Measurements from ENCODE around the gene PHACTR3. TPM values are rescaled to one million over a fixed set of nuclear protein-coding genes. Genes with fewer than 3 reads are reported as not detected.

PHACTR3 gene
- total RNA-seq, 5 donors from 2014 or later (not counting 1 experiment from before 2014, with no cell fraction given) = not detected

GRCh38 chr20:59720013-59720412, 115.7 kb downstream of the PHACTR3 start:
- 71% methylated on average over 7 of the region's 10 CpGs for WGBS (ENCODE audit: insufficient coverage)
- POLR2A ChIA-PET = no interaction called here

GRCh38 chr20:59721386-59721785, 117.0 kb downstream of the PHACTR3 start:
- 80% methylated on average over 7 of the region's 7 CpGs for WGBS (ENCODE audit: insufficient coverage)
- ChIA-PET CTCF (no interaction called here), POLR2A (no interaction called here)
- H3K27me3 ChIP-seq (replicated peaks in 1 of 2; ENCODE audit: control insufficient read depth in 2 of 2, extremely low read depth in 1 of 2, insufficient read depth in 2 of 2, low read length in 1 of 2) = peaks cover 0 to 21% of the 10 kb centered on the region in 2 experiments
- ATAC-seq (replicated peaks in 1 of 4) = no peak
- H3K36me3 ChIP-seq (ENCODE audit: control insufficient read depth in 2 of 2, extremely low read depth in 1 of 2, insufficient read depth in 1 of 2, low read length in 1 of 2) = no peaks in the 10 kb centered on the region
- Mint-ChIP-seq H3K4me3 (no peak overlapping the region), H3K27me3 (peaks cover 18 to 22% of the 10 kb centered on the region in 2 donors), H3K4me1 (peaks cover 0 to 4% (median 0%) of the 10 kb centered on the region in 3 donors), H3K27ac (no peak overlapping the region), H3K9me3 (no peaks in the 10 kb centered on the region), H3K36me3 (no peaks in the 10 kb centered on the region)
- H3K27ac ChIP-seq (ENCODE audit: low read length) = no peak overlapping the region
- no peak for DNase-seq
- no peak overlapping the region for H3K4me3 ChIP-seq (ENCODE audit: control insufficient read depth in 1 of 2, extremely low read depth in 1 of 2, low read length in 1 of 2)
- H3K4me1 ChIP-seq (ENCODE audit: control insufficient read depth in 1 of 2, extremely low read depth in 1 of 2, insufficient read depth in 2 of 2, low read length in 2 of 2) = no peaks in the 10 kb centered on the region
- H3K9me3 ChIP-seq = no peaks in the 10 kb centered on the region

More at GRCh38 chr20:59720013-59720412, 115.7 kb downstream of the PHACTR3 start:
- H3K4me3 ChIP-seq (ENCODE audit: control insufficient read depth in 1 of 2, extremely low read depth in 1 of 2, low read length in 1 of 2) = no peak overlapping the region
- no peaks in the 10 kb centered on the region for H3K4me1 ChIP-seq (ENCODE audit: control insufficient read depth in 1 of 2, extremely low read depth in 1 of 2, insufficient read depth in 2 of 2, low read length in 2 of 2)
- H3K27me3 ChIP-seq (replicated peaks in 1 of 2; ENCODE audit: control insufficient read depth in 2 of 2, extremely low read depth in 1 of 2, insufficient read depth in 2 of 2, low read length in 1 of 2) = peaks cover 0 to 19% of the 10 kb centered on the region in 2 experiments
- H3K36me3 ChIP-seq (ENCODE audit: control insufficient read depth in 2 of 2, extremely low read depth in 1 of 2, insufficient read depth in 1 of 2, low read length in 1 of 2) = no peaks in the 10 kb centered on the region
- H3K9me3 ChIP-seq = no peaks in the 10 kb centered on the region
- no peaks in the 10 kb centered on the region for H3K36me3 Mint-ChIP-seq
- H3K27ac Mint-ChIP-seq = no peak overlapping the region
- no peak overlapping the region for H3K27ac ChIP-seq (ENCODE audit: low read length)
- H3K4me1 Mint-ChIP-seq = peaks cover 0 to 4% (median 0%) of the 10 kb centered on the region in 3 donors
- no peak overlapping the region for H3K4me3 Mint-ChIP-seq
- DNase-seq (no peak), ATAC-seq (replicated peaks in 1 of 4) (no peak)
- no peaks in the 10 kb centered on the region for H3K9me3 Mint-ChIP-seq
- CTCF ChIA-PET = no interaction called here
- peaks cover 19 to 22% of the 10 kb centered on the region in 2 donors for H3K27me3 Mint-ChIP-seq

- 0% methylated on average over 1 of the region's 5 CpGs for WGBS (ENCODE audit: insufficient coverage)
- Mint-ChIP-seq H3K36me3 (no peaks in the 10 kb centered on the region), H3K4me1 (peaks cover 0 to 4% (median 0%) of the 10 kb centered on the region in 3 donors), H3K9me3 (no peaks in the 10 kb centered on the region), H3K4me3 (no peak overlapping the region), H3K27me3 (peaks cover 13 to 19% of the 10 kb centered on the region in 2 donors), H3K27ac (no peak overlapping the region)
- ATAC-seq (replicated peaks in 1 of 4) = no peak
- ChIA-PET POLR2A (interaction anchor here in 1 of 2 donors (0.8 kb wide), 1 partner anchor 1123 kb away, joined by 5 read pairs; no protein-coding TSS in a partner anchor), CTCF (no interaction called here)
- Histone ChIP-seq H3K4me3 (ENCODE audit: control insufficient read depth in 1 of 2, extremely low read depth in 1 of 2, low read length in 1 of 2) (no peak overlapping the region), H3K27ac (ENCODE audit: low read length) (no peak overlapping the region), H3K27me3 (replicated peaks in 1 of 2; ENCODE audit: control insufficient read depth in 2 of 2, extremely low read depth in 1 of 2, insufficient read depth in 2 of 2, low read length in 1 of 2) (peaks cover 0 to 21% of the 10 kb centered on the region in 2 experiments), H3K9me3 (no peaks in the 10 kb centered on the region), H3K4me1 (ENCODE audit: control insufficient read depth in 1 of 2, extremely low read depth in 1 of 2, insufficient read depth in 2 of 2, low read length in 2 of 2) (no peaks in the 10 kb centered on the region), H3K36me3 (ENCODE audit: control insufficient read depth in 2 of 2, extremely low read depth in 1 of 2, insufficient read depth in 1 of 2, low read length in 1 of 2) (no peaks in the 10 kb centered on the region)
- no peak for DNase-seq
Observed at GRCh38 chr20:59723108-59723500, 118.8 kb downstream of the PHACTR3 start.

- H3K4me3 Mint-ChIP-seq = no peak overlapping the region
- no peak overlapping the region for H3K4me3 ChIP-seq (ENCODE audit: control insufficient read depth in 1 of 2, extremely low read depth in 1 of 2, low read length in 1 of 2)
- WGBS (ENCODE audit: insufficient coverage) = 84% methylated on average over 15 of the region's 19 CpGs
- H3K27ac ChIP-seq (ENCODE audit: low read length) = no peak overlapping the region
- DNase-seq = no peak
- no peaks in the 10 kb centered on the region for H3K4me1 ChIP-seq (ENCODE audit: control insufficient read depth in 1 of 2, extremely low read depth in 1 of 2, insufficient read depth in 2 of 2, low read length in 2 of 2)
- peaks cover 0 to 4% (median 0%) of the 10 kb centered on the region in 3 donors for H3K4me1 Mint-ChIP-seq
- H3K9me3 ChIP-seq = no peaks in the 10 kb centered on the region
- ATAC-seq (replicated peaks in 1 of 4) = no peak
- H3K36me3 Mint-ChIP-seq = no peaks in the 10 kb centered on the region
- ChIA-PET CTCF (no interaction called here), POLR2A (no interaction called here)
- H3K27ac Mint-ChIP-seq = no peak overlapping the region
- H3K9me3 Mint-ChIP-seq = no peaks in the 10 kb centered on the region
- H3K27me3 ChIP-seq (replicated peaks in 1 of 2; ENCODE audit: control insufficient read depth in 2 of 2, extremely low read depth in 1 of 2, insufficient read depth in 2 of 2, low read length in 1 of 2) = peaks cover 0 to 22% of the 10 kb centered on the region in 2 experiments
- no peaks in the 10 kb centered on the region for H3K36me3 ChIP-seq (ENCODE audit: control insufficient read depth in 2 of 2, extremely low read depth in 1 of 2, insufficient read depth in 1 of 2, low read length in 1 of 2)
- peaks cover 6 to 19% of the 10 kb centered on the region in 2 donors for H3K27me3 Mint-ChIP-seq
Observed at GRCh38 chr20:59723607-59724456, 119.5 kb downstream of the PHACTR3 start.

- Mint-ChIP-seq H3K36me3 (no peaks in the 10 kb centered on the region), H3K27ac (no peak overlapping the region), H3K9me3 (no peaks in the 10 kb centered on the region), H3K4me3 (no peak overlapping the region), H3K27me3 (peaks cover 6 to 19% of the 10 kb centered on the region in 2 donors), H3K4me1 (peaks cover 0 to 4% (median 0%) of the 10 kb centered on the region in 3 donors)
- Histone ChIP-seq H3K36me3 (ENCODE audit: control insufficient read depth in 2 of 2, extremely low read depth in 1 of 2, insufficient read depth in 1 of 2, low read length in 1 of 2) (no peaks in the 10 kb centered on the region), H3K4me3 (ENCODE audit: control insufficient read depth in 1 of 2, extremely low read depth in 1 of 2, low read length in 1 of 2) (no peak overlapping the region), H3K9me3 (no peaks in the 10 kb centered on the region), H3K27me3 (replicated peaks in 1 of 2; ENCODE audit: control insufficient read depth in 2 of 2, extremely low read depth in 1 of 2, insufficient read depth in 2 of 2, low read length in 1 of 2) (peaks cover 0 to 28% of the 10 kb centered on the region in 2 experiments), H3K4me1 (ENCODE audit: control insufficient read depth in 1 of 2, extremely low read depth in 1 of 2, insufficient read depth in 2 of 2, low read length in 2 of 2) (no peaks in the 10 kb centered on the region), H3K27ac (ENCODE audit: low read length) (no peak overlapping the region)
- no peak for DNase-seq
- POLR2A ChIA-PET = no interaction called here
- ATAC-seq (replicated peaks in 1 of 4) = no peak
- CTCF ChIA-PET = no interaction called here
- 43% methylated on average over 10 of the region's 10 CpGs for WGBS (ENCODE audit: insufficient coverage)
Observed at GRCh38 chr20:59724457-59725366, 120.4 kb downstream of the PHACTR3 start.

GRCh38 chr20:59725476-59726280, 121.3 kb downstream of the PHACTR3 start:
- Histone ChIP-seq H3K4me3 (ENCODE audit: control insufficient read depth in 1 of 2, extremely low read depth in 1 of 2, low read length in 1 of 2) (no peak overlapping the region), H3K9me3 (no peaks in the 10 kb centered on the region), H3K27ac (ENCODE audit: low read length) (no peak overlapping the region), H3K36me3 (ENCODE audit: control insufficient read depth in 2 of 2, extremely low read depth in 1 of 2, insufficient read depth in 1 of 2, low read length in 1 of 2) (no peaks in the 10 kb centered on the region), H3K4me1 (ENCODE audit: control insufficient read depth in 1 of 2, extremely low read depth in 1 of 2, insufficient read depth in 2 of 2, low read length in 2 of 2) (no peaks in the 10 kb centered on the region), H3K27me3 (replicated peaks in 1 of 2; ENCODE audit: control insufficient read depth in 2 of 2, extremely low read depth in 1 of 2, insufficient read depth in 2 of 2, low read length in 1 of 2) (peaks cover 0 to 26% of the 10 kb centered on the region in 2 experiments)
- no peak for ATAC-seq (replicated peaks in 1 of 4)
- H3K27ac Mint-ChIP-seq = no peak overlapping the region
- DNase-seq = no peak
- CTCF ChIA-PET = no interaction called here
- H3K4me3 Mint-ChIP-seq = no peak overlapping the region
- H3K27me3 Mint-ChIP-seq = peaks cover 4 to 20% of the 10 kb centered on the region in 2 donors
- H3K4me1 Mint-ChIP-seq = peaks cover 0 to 4% (median 0%) of the 10 kb centered on the region in 3 donors
- H3K9me3 Mint-ChIP-seq = no peaks in the 10 kb centered on the region
- WGBS (ENCODE audit: insufficient coverage) = 83% methylated on average over 6 of the region's 8 CpGs
- POLR2A ChIA-PET = no interaction called here
- no peaks in the 10 kb centered on the region for H3K36me3 Mint-ChIP-seq
